Uterus (tissue), 4 donors: Measurements from ENCODE around the gene ILK. TPM values are rescaled to one million over a fixed set of nuclear protein-coding genes. Genes with fewer than 3 reads are reported as not detected.

Source experiments
- DNase-seq, 2 donors: peaks; one replicate each; pipeline ENCODE4 v3.0.0-alpha.2; 2019 to 2020
- H3K27ac ChIP-seq, 2 donors: fragments of 200-600 bp; sonication (generic); 1 replicate in 1 of 2; 2 replicates in 1 of 2; pipeline ENCODE4 v1.5.1; 2016 to 2018
- H3K27me3 ChIP-seq, 2 donors: fragments of 200-600 bp; sonication (generic); one replicate each; pipeline ENCODE4 v1.5.1; 2018 to 2019; ENCODE audit warnings: control low read depth in 1 of 2
- H3K36me3 ChIP-seq, 2 donors: fragments of 200-600 bp; sonication (generic); one replicate each; pipeline ENCODE4 v1.5.1; 2019; ENCODE audit warnings: control low read depth in 1 of 2
- H3K4me1 ChIP-seq, 2 donors: fragments of 200-600 bp; sonication (generic); one replicate each; pipeline ENCODE4 v1.5.1; 2018 to 2019; ENCODE audit warnings: control low read depth in 1 of 2
- H3K4me3 ChIP-seq, 2 donors: fragments of 200-600 bp; sonication (generic); 1 replicate in 1 of 2; 2 replicates in 1 of 2; pipeline ENCODE4 v1.5.1; 2018 to 2019; ENCODE audit warnings: mild to moderate bottlenecking in 1 of 2
- H3K9me3 ChIP-seq, 2 donors: fragments of 200-600 bp; sonication (generic); one replicate each; pipeline ENCODE4 v1.5.1; 2019; ENCODE audit warnings: control low read depth in 1 of 2
- POLR2A ChIP-seq, 2 donors: fragments of 450-650 bp; IDR thresholded peaks; one replicate each; pipeline ENCODE4 v1.6.1; 2016; ENCODE audit warnings: antibody characterized with exemption in 2 of 2, mild to moderate bottlenecking in 1 of 2, moderate library complexity in 1 of 2
- intact Hi-C: fragments of 100-400 bp; cut with DNase I; formaldehyde crosslinking; loops from one replicate; pipeline ENCODE4 v1.15.1; 2023; ENCODE audit warnings: low total_unique reads
- total RNA-seq, 4 donors: library from RNA; depleted of rRNA in 3 of 4; stranded (reverse); fragments of >200 nt in 3 of 4; gene quantifications; one replicate each; pipeline versions ENCODE4 v1.1.0 to v1.2.4, GENCODE V29; 2014 to 2023
- TF ChIP-seq, protein P1 (sequence below), 4 experiments: fragments of 200-600 bp in 2 of 4; fragments of 450-650 bp in 2 of 4; sonication (generic) in 2 of 4; IDR thresholded peaks; one replicate each; pipeline ENCODE4 v1.5.1; 2016 to 2019; ENCODE audit warnings: antibody characterized with exemption in 4 of 4, mild to moderate bottlenecking in 2 of 4, moderate library complexity in 1 of 4
- donor health status: DM: yes; HTN: yes; CAD: no.

ILK gene
- total RNA-seq, 4 donors from 2014 or later: 205 to 336 (median 279) TPM

DNA sequence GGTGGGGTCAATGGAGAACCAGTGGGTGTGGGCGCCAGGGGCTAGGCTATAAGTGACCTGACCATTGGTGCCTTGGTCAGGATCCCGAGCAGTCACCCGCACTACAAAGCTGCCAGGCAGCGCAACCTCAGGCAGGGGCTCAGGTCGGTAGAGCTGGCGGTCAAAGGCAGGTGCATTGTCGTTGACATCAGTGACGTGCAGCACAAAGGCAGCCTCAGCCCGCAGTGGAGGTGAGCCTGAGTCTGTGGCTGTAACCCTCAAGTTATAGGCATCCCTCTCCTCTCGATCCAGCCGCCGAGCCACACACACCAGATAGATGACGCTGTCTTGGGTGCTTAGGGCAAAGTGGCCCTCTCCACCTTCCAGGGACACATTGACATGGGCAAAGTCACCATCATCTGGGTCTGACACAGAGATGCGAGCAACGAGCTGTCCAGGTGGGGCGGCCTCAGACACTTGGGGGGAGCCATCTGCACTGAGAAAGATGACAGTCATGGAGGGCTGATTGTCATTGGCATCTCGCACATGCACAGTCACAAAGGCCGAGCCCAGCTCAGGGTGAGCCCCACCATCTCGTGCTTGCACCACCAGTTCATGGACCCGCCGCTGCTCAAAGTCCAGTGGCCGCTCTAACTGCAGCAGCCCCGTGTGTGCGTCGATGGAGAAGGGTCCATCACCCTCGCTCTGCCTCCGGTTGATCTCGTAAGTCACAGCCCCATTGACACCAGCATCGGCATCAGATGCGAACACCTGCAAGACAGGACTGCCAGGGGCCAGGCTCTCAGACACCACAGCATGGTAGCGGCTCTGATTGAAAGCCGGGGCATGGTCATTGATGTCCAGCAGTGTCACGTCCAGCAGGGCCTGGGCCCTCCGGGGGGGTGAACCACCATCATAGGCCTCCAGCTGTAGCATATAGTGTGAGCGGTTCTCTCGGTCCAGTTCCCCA is 36.7 kb downstream of the ILK start:
- peaks cover 18% of the 10 kb centered on the region in 2 donors for H3K4me1 ChIP-seq
- intact Hi-C loops: no loop called here
- TF ChIP-seq POLR2A (IDR thresholded peaks at IDR 0.05): no peak
- TF ChIP-seq, protein P1, sequence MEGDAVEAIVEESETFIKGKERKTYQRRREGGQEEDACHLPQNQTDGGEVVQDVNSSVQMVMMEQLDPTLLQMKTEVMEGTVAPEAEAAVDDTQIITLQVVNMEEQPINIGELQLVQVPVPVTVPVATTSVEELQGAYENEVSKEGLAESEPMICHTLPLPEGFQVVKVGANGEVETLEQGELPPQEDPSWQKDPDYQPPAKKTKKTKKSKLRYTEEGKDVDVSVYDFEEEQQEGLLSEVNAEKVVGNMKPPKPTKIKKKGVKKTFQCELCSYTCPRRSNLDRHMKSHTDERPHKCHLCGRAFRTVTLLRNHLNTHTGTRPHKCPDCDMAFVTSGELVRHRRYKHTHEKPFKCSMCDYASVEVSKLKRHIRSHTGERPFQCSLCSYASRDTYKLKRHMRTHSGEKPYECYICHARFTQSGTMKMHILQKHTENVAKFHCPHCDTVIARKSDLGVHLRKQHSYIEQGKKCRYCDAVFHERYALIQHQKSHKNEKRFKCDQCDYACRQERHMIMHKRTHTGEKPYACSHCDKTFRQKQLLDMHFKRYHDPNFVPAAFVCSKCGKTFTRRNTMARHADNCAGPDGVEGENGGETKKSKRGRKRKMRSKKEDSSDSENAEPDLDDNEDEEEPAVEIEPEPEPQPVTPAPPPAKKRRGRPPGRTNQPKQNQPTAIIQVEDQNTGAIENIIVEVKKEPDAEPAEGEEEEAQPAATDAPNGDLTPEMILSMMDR (IDR thresholded peaks at IDR 0.05): no peak
- H3K27me3 ChIP-seq: no peaks in the 10 kb centered on the region
- DNase-seq: no peak
- no peak overlapping the region for H3K4me3 ChIP-seq
- H3K27ac ChIP-seq: peak overlapping the region in 1 of 2 donors; percentile 55
- no peaks in the 10 kb centered on the region for H3K36me3 ChIP-seq
- H3K9me3 ChIP-seq: no peaks in the 10 kb centered on the region

DNA sequence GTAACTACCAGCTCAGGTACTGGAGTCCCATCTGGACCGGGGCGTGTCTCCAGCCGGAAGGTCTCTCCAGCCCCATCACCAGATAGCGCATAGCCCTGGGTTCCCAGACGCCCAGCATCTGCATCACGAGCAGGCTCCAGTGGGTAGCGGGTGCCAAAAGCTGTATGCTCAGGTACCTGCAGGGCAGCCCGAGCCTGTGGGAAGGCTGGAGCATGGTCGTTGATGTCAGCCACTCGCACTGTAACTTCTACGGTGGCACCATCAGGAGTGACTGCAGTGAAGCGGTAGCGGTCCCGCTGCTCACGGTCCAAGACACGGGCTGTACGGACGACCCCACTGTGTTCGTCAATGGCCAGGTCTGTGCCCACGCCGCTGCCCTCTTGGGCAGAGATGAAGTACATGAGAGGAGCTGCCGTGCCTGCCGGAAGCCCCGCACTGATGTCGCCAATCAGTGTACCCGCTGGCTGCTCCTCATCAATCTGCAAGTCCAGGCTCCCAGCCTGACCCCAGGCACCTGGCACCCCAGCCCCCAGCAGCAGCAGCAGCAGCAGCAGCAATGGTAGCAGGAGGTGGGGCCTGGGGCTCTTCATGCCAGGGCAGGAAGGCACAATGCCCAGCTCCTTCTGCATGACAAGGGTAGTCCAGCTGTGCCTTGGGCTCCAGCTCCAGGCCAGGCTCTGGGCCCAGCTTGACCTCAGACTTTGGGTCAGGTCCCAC is 37.6 kb downstream of the ILK start:
- Histone ChIP-seq H3K4me1 (peaks cover 21 to 22% of the 10 kb centered on the region in 2 donors), H3K4me3 (no peak overlapping the region), H3K27ac (no peak overlapping the region), H3K36me3 (no peaks in the 10 kb centered on the region), H3K27me3 (no peaks in the 10 kb centered on the region), H3K9me3 (no peaks in the 10 kb centered on the region)
- intact Hi-C loops: no loop called here
- TF ChIP-seq, protein P1 (IDR thresholded peaks at IDR 0.05): no peak
- TF ChIP-seq POLR2A (IDR thresholded peaks at IDR 0.05): no peak
- DNase-seq: peak in 1 of 2 donors; percentile 16

DNA sequence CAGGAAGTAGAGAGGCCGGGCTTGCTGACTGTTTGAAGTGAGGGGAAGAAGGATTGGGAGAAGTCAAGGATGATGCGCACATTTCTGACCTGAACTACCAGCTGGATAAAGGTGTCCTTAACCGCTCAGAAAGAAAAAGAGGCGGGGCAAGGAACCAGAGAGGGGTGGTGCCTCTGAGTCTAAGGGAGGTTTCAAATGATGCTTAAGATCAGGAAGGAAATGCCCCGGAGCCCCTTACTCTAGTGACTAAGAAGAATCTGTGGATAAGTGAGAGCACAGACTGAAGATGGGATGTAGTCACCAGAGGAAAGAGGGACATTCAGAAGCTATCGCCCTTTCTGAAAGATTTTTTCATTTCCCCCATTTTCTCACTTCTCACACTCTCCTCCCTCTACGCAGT is 39.4 kb downstream of the ILK start:
- no peak for DNase-seq
- Histone ChIP-seq H3K27ac (no peak overlapping the region), H3K36me3 (no peaks in the 10 kb centered on the region), H3K27me3 (no peaks in the 10 kb centered on the region), H3K9me3 (no peaks in the 10 kb centered on the region), H3K4me1 (peaks cover 25% of the 10 kb centered on the region in 2 donors), H3K4me3 (no peak overlapping the region)
- intact Hi-C loops: no loop called here
- no peak for TF ChIP-seq POLR2A (IDR thresholded peaks at IDR 0.05)
- TF ChIP-seq, protein P1 (IDR thresholded peaks at IDR 0.05): no peak

DNA sequence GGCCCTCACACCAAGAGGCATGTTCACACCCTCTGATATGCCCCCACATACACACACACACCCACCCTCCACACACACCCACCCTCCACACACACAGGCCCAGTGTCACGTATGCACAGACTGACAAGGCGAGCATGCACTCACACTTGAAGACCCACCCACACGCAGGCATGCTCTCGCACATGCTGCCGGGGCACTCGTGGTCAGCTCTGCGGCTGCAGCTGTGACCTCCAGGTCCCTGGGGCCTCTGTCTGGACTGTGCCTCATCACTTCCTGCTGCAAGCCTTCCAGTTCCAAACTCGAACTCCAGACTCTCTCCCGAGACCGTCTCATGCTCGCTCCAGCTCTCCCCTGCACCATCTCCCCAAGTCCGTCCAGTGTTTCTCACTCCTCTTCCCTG is 42.5 kb downstream of the ILK start:
- Histone ChIP-seq H3K27ac (peak overlapping the region; percentile 89 to 94), H3K4me1 (peaks cover 8 to 16% of the 10 kb centered on the region in 2 donors), H3K27me3 (no peaks in the 10 kb centered on the region), H3K36me3 (no peaks in the 10 kb centered on the region), H3K4me3 (no peak overlapping the region), H3K9me3 (no peaks in the 10 kb centered on the region)
- TF ChIP-seq, protein P1 (IDR thresholded peaks at IDR 0.05): no peak
- TF ChIP-seq POLR2A (IDR thresholded peaks at IDR 0.05): no peak
- intact Hi-C loops: no loop called here
- peak in 1 of 2 donors; percentile 57 for DNase-seq

DNA sequence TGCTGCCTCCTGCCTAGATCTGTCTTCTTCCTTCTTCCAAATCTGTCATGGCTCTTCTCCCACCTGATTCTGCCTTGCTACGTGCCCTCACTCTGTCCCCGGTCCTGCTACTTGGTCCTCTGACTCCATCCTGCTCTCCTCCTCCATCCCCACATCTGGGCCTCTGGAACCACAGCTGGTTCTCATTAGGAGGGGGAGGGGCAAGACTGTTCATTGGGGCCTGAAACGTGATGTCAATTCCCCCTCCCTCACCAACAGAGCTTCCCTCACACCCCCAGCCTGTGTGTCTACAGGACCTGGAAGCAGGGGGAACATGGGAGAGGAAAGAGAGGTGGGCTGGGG is 43.0 kb downstream of the ILK start:
- peak overlapping the region; percentile 89 to 94 for H3K27ac ChIP-seq
- H3K9me3 ChIP-seq: no peaks in the 10 kb centered on the region
- TF ChIP-seq POLR2A (IDR thresholded peaks at IDR 0.05): peak in 1 of 2 donors; percentile 20
- TF ChIP-seq, protein P1 (IDR thresholded peaks at IDR 0.05): no peak
- DNase-seq: peak; percentile 79 to 88
- H3K4me1 ChIP-seq: peaks cover 8 to 16% of the 10 kb centered on the region in 2 donors
- H3K36me3 ChIP-seq: no peaks in the 10 kb centered on the region
- H3K27me3 ChIP-seq: no peaks in the 10 kb centered on the region
- peak overlapping the region; percentile 0 to 5 for H3K4me3 ChIP-seq
- intact Hi-C loops: no loop called here
